Ascending aorta (tissue), 2 donors: ENCODE results near the gene FCRLA. TPM values are rescaled to one million over a fixed set of nuclear protein-coding genes. Genes with fewer than 3 reads are reported as not detected.

Experiments used
- DNase-seq, 2 donors: peaks; one replicate each; pipeline ENCODE4 v3.0.0-alpha.2; 2019; ENCODE audit warnings: low spot score in 2 of 2
- H3K27ac ChIP-seq, 2 donors: fragments of 200-600 bp; sonication (generic); one replicate each; pipeline ENCODE4 v1.5.1; 2016 to 2017; ENCODE audit warnings: mild to moderate bottlenecking in 1 of 2
- H3K27me3 ChIP-seq: fragments of 200-600 bp; sonication (generic); one replicate; pipeline ENCODE4 v1.5.1; 2017
- H3K36me3 ChIP-seq, 2 donors: fragments of 200-600 bp; sonication (generic); one replicate each; pipeline ENCODE4 v1.5.1; 2016
- H3K4me1 ChIP-seq, 2 donors: fragments of 200-600 bp; sonication (generic); one replicate each; pipeline ENCODE4 v1.5.1; 2016 to 2017; ENCODE audit warnings: mild to moderate bottlenecking in 1 of 2
- H3K4me3 ChIP-seq, 2 donors: fragments of 200-600 bp; sonication (generic); one replicate each; pipeline ENCODE4 v1.5.1; 2016 to 2017; ENCODE audit warnings: mild to moderate bottlenecking in 1 of 2
- H3K9me3 ChIP-seq, 2 donors: fragments of 200-600 bp; sonication (generic); one replicate each; pipeline ENCODE4 v1.5.1; 2016
- intact Hi-C: fragments of 100-400 bp; cut with DNase I; formaldehyde crosslinking; loops from one replicate; pipeline ENCODE4 v1.15.1; 2023
- total RNA-seq: library from RNA; depleted of rRNA; stranded (reverse); fragments of >200 nt; gene quantifications from one replicate; pipeline ENCODE4 v1.1.0, GENCODE V29; 2016
- TF ChIP-seq, protein P1 (sequence below), 3 experiments: fragments of 200-600 bp in 2 of 3; fragments of 450-650 bp in 1 of 3; sonication (generic) in 2 of 3; IDR thresholded peaks; one replicate each; pipeline ENCODE4 v1.5.1; 2016 to 2019; ENCODE audit warnings: antibody characterized with exemption in 3 of 3, mild to moderate bottlenecking in 1 of 3, moderate library complexity in 1 of 3

FCRLA gene
- total RNA-seq, 1 donor from 2014 or later, result not detected

DNA sequence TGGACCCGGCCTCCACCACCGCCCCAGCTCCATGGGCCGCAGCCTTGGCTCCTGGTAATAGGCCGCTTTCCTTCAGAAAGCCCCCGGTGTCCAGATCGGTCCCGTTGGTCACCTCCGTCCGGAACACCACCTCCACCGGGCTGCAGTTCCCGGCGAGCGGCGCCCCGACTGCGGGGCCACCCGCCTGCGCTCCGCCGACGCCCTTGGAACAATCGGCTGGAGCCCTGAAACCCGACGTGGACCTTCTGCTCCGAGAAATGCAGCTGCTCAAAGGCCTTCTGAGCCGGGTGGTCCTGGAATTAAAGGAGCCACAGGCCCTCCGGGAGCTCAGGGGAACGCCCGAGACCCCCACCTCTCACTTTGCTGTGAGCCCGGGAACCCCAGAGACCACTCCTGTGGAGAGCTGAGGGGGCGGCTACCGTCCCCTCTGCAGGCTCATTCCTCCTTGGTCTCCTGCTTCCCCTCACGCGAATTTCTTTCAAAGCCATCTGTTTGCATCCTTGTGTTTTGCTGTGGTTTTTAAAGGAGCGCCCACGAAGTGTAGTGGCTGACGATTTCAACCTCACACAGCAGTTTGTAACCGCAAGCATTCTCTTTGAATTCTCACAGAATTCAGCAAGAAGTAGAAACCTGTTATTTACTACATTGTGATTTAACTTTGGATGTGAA, 20.4 kb downstream of the FCRLA start:
- H3K27ac ChIP-seq, result peak overlapping the region; percentile 77 to 81
- intact Hi-C loops, result loop anchor here (1.0 to 5.0 kb wide), 3 partner anchors 38 to 595 kb away; partner anchors contain the start of gene DEDD
- peak overlapping the region; percentile 90 to 92 for H3K4me3 ChIP-seq
- H3K36me3 ChIP-seq, result no peaks in the 10 kb centered on the region
- TF ChIP-seq, protein P1, sequence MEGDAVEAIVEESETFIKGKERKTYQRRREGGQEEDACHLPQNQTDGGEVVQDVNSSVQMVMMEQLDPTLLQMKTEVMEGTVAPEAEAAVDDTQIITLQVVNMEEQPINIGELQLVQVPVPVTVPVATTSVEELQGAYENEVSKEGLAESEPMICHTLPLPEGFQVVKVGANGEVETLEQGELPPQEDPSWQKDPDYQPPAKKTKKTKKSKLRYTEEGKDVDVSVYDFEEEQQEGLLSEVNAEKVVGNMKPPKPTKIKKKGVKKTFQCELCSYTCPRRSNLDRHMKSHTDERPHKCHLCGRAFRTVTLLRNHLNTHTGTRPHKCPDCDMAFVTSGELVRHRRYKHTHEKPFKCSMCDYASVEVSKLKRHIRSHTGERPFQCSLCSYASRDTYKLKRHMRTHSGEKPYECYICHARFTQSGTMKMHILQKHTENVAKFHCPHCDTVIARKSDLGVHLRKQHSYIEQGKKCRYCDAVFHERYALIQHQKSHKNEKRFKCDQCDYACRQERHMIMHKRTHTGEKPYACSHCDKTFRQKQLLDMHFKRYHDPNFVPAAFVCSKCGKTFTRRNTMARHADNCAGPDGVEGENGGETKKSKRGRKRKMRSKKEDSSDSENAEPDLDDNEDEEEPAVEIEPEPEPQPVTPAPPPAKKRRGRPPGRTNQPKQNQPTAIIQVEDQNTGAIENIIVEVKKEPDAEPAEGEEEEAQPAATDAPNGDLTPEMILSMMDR (IDR thresholded peaks at IDR 0.05), result no peak
- peaks cover 2 to 6% of the 10 kb centered on the region in 2 donors for H3K4me1 ChIP-seq
- no peaks in the 10 kb centered on the region for H3K27me3 ChIP-seq
- no peaks in the 10 kb centered on the region for H3K9me3 ChIP-seq
- no peak for DNase-seq

- Histone ChIP-seq H3K9me3 (no peaks in the 10 kb centered on the region), H3K36me3 (no peaks in the 10 kb centered on the region), H3K4me1 (peaks cover 2 to 6% of the 10 kb centered on the region in 2 donors), H3K4me3 (no peak overlapping the region), H3K27me3 (no peaks in the 10 kb centered on the region), H3K27ac (no peak overlapping the region)
- TF ChIP-seq, protein P1 (IDR thresholded peaks at IDR 0.05), result no peak
- intact Hi-C loops, result loop anchor here (5.0 kb wide), 1 partner anchor 196 kb away; no protein-coding TSS in a partner anchor
- no peak for DNase-seq
Observed at GRCh38 chr1:161728376-161729226, 21.6 kb downstream of the FCRLA start.

GRCh38 chr1:161730050-161730564, 23.1 kb downstream of the FCRLA start:
- Histone ChIP-seq H3K4me1 (peaks cover 2 to 5% of the 10 kb centered on the region in 2 donors), H3K4me3 (no peak overlapping the region), H3K27me3 (no peaks in the 10 kb centered on the region), H3K27ac (no peak overlapping the region), H3K36me3 (no peaks in the 10 kb centered on the region), H3K9me3 (no peaks in the 10 kb centered on the region)
- intact Hi-C loops, result no loop called here
- no peak for DNase-seq
- TF ChIP-seq, protein P1 (IDR thresholded peaks at IDR 0.05), result no peak

GRCh38 chr1:161731241-161731640, 24.2 kb downstream of the FCRLA start:
- no peaks in the 10 kb centered on the region for H3K27me3 ChIP-seq
- H3K4me1 ChIP-seq, result peaks cover 0 to 2% of the 10 kb centered on the region in 2 donors
- H3K36me3 ChIP-seq, result no peaks in the 10 kb centered on the region
- no peak overlapping the region for H3K4me3 ChIP-seq
- TF ChIP-seq, protein P1 (IDR thresholded peaks at IDR 0.05), result no peak
- DNase-seq, result no peak
- intact Hi-C loops, result no loop called here
- H3K9me3 ChIP-seq, result no peaks in the 10 kb centered on the region
- no peak overlapping the region for H3K27ac ChIP-seq

DNA sequence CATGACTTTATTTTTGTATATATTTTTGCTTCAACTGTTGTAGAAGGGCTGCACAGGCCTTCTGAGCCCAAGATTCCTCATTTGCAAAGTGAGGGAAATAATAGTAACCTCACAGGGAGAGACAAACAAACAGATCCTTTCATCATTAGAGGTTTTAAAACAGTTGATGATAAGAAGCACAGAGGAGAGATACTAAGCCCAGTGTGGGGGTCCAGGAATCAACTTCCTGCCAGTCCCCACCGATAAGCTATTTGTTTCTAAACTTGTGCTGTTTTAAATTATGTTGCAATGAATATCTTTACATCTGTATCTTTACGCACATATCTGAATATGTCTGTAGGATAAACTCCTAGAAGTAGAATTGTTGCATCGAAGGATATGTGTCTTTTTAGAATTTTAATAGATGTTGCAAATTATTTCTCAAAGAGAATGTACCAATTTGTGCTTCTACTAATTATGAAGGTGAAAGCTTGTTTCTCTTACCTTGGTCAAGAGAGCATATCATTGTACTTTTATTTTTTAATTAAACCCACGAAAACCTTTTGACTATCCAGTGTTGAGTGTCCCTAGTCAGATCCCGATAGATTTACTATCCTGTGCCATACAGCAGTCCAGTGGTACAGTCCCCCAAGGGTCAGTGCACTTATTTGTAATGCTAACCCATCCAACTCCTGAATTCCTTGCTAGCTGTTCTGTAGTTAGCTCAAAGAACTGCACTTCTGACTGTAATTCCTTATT, 25.1 kb downstream of the FCRLA start:
- TF ChIP-seq, protein P1 (IDR thresholded peaks at IDR 0.05), result no peak
- intact Hi-C loops, result no loop called here
- peaks cover 0 to 2% of the 10 kb centered on the region in 2 donors for H3K4me1 ChIP-seq
- no peaks in the 10 kb centered on the region for H3K36me3 ChIP-seq
- H3K4me3 ChIP-seq, result no peak overlapping the region
- no peaks in the 10 kb centered on the region for H3K9me3 ChIP-seq
- no peak for DNase-seq
- no peaks in the 10 kb centered on the region for H3K27me3 ChIP-seq
- no peak overlapping the region for H3K27ac ChIP-seq
